Thyroid gland (tissue), 4 donors: Measurements from ENCODE around the gene ANKRD34A. TPM values are rescaled to one million over a fixed set of nuclear protein-coding genes. Genes with fewer than 3 reads are reported as not detected.
A peak's percentile ranks its signal among the peaks of the same experiment; 100 is the strongest.
"Not testable (repeated sequence)": the region's sequence is repeated elsewhere in the genome, so short reads cannot be mapped to it uniquely, and the experiment has no call there.

Source experiments
- DNase-seq, 2 donors: peaks; one replicate each; pipeline ENCODE4 v3.0.0-alpha.2; 2019
- H3K27ac ChIP-seq, 3 donors: fragments of 200-600 bp; sonication (generic); 1 replicate in 2 of 3; 2 replicates in 1 of 3; pipeline ENCODE4 v1.5.1; 2016 to 2019; ENCODE audit warnings: mild to moderate bottlenecking in 1 of 3, moderate library complexity in 1 of 3
- H3K27me3 ChIP-seq: fragments of 200-600 bp; sonication (generic); one replicate; pipeline ENCODE4 v1.5.1; 2019
- H3K36me3 ChIP-seq, 2 donors: fragments of 200-600 bp; sonication (generic); one replicate each; pipeline ENCODE4 v1.5.1; 2016 to 2019
- H3K4me1 ChIP-seq, 2 donors: fragments of 200-600 bp; sonication (generic); one replicate each; pipeline ENCODE4 v1.5.1; 2017 to 2019
- H3K4me3 ChIP-seq, 3 donors: fragments of 200-600 bp; sonication (generic); replicated peaks in 1 of 3; 1 replicate in 2 of 3; 2 replicates in 1 of 3; pipeline ENCODE4 v1.5.1; 2016; ENCODE audit warnings: mild to moderate bottlenecking in 1 of 3
- H3K9me3 ChIP-seq: fragments of 200-600 bp; sonication (generic); one replicate; pipeline ENCODE4 v1.5.1; 2017
- CTCF ChIP-seq, 6 experiments: fragments of 200-600 bp in 3 of 6; fragments of 450-650 bp in 3 of 6; sonication (generic) in 3 of 6; IDR thresholded peaks; one replicate each; pipeline ENCODE4 v1.5.1; 2016 to 2019; ENCODE audit warnings: antibody characterized with exemption in 6 of 6, mild to moderate bottlenecking in 2 of 6, inconsistent platforms in 1 of 6, moderate library complexity in 1 of 6
- POLR2A ChIP-seq, 2 donors: fragments of 450-650 bp; IDR thresholded peaks; one replicate each; pipeline ENCODE4 v1.6.1; 2017; ENCODE audit warnings: antibody characterized with exemption in 2 of 2, mild to moderate bottlenecking in 2 of 2, moderate library complexity in 1 of 2
- WGBS, 2 donors: methylation state at CpG; one replicate each; pipeline ENCODE4 v1.1.5; 2017; 5-methylcytosine and 5-hydroxymethylcytosine counted together
- intact Hi-C: fragments of 100-400 bp; cut with DNase I; formaldehyde crosslinking; loops from one replicate; pipeline ENCODE4 v1.15.1; 2023
- total RNA-seq, 4 donors: library from RNA; depleted of rRNA; stranded (reverse); fragments of >200 nt; gene quantifications; one replicate each; pipeline ENCODE4 v1.2.3, GENCODE V29; 2016

Gene ANKRD34A
- total RNA-seq, 4 donors from 2014 or later, result 0.13 to 2.0 (median 0.97) TPM

DNA sequence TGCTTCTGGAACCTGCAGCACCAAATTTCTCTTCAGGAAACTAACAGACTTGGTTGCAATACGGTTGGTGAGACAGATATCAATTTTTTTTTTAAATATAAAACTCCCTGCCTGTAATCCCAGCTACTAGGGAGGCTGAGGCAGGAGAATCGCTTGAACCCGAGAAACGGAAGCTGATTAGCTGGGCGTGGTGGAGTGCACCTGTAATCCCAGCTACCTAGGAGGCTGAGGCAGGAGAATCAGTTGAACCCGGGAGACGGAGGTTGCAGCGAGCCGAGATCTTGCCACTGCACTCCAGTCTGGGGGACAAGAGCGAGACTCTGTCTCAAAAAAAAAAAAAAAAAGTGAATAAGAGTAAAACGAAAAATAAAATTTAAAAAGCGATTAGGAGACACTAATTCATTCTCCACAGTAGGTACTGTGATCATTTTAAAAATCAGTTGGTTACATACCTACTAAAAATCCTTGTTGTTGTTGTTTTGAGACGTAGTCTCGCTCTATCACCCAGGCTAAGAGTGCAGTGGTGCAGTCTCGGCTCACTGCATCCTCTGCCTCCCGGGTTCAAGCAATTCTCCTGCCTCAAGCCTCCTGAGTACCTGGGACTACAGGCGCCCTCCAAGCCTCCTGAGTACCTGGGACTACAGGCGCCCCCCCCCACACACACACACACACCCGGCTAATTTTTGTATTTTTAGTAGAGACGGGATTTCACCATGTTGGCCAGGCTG, 36.3 kb downstream of the ANKRD34A start:
- H3K27me3 ChIP-seq, result no peaks in the 10 kb centered on the region
- H3K36me3 ChIP-seq, result peaks cover 0 to 8% of the 10 kb centered on the region in 2 donors
- peaks cover 5 to 16% of the 10 kb centered on the region in 2 donors for H3K4me1 ChIP-seq
- TF ChIP-seq CTCF (IDR thresholded peaks at IDR 0.05), result no peak
- H3K27ac ChIP-seq, result peak overlapping the region; percentile 93 to 96 (median 94)
- H3K4me3 ChIP-seq, result peak overlapping the region; percentile 32 to 82 (median 40)
- DNase-seq, result peak; percentile 20 to 22
- 50% methylated on average over 20 of the region's 20 CpGs for WGBS, 2 donors
- H3K9me3 ChIP-seq, result no peaks in the 10 kb centered on the region
- intact Hi-C loops, result no loop called here

GRCh38 chr1:145927063-145927886, 37.1 kb downstream of the ANKRD34A start, which contains the start of gene RBM8A:
RBM8A (minus strand) TSS chr1:145927484; CDS start chr1:145927426, 58 bp downstream.
- H3K4me1 ChIP-seq, result peaks cover 5 to 16% of the 10 kb centered on the region in 2 donors
- peak within 1 kb of the TSS; percentile 32 to 82 (median 40) for H3K4me3 ChIP-seq
- intact Hi-C loops, result no loop called here
- no peaks in the 10 kb centered on the region for H3K9me3 ChIP-seq
- WGBS, 2 donors, result 0% methylated on average over 41 of the region's 41 CpGs
- peaks cover 0 to 8% of the 10 kb centered on the region in 2 donors for H3K36me3 ChIP-seq
- DNase-seq, result peak; percentile 96
- no peaks in the 10 kb centered on the region for H3K27me3 ChIP-seq
- TF ChIP-seq POLR2A (IDR thresholded peaks at IDR 0.05) (peak; percentile 91 to 99), CTCF (IDR thresholded peaks at IDR 0.05) (peak; percentile 17 to 74 (median 48))
- H3K27ac ChIP-seq, result peak within 1 kb of the TSS; percentile 93 to 96 (median 94)

- Histone ChIP-seq H3K27me3 (no peaks in the 10 kb centered on the region), H3K4me3 (peak overlapping the region; percentile 32 to 82 (median 40)), H3K9me3 (no peaks in the 10 kb centered on the region), H3K4me1 (peaks cover 5 to 16% of the 10 kb centered on the region in 2 donors), H3K27ac (peak overlapping the region; percentile 93 to 96 (median 94)), H3K36me3 (peaks cover 0 to 8% of the 10 kb centered on the region in 2 donors)
- TF ChIP-seq CTCF (IDR thresholded peaks at IDR 0.05), result no peak
- no peak for TF ChIP-seq POLR2A (IDR thresholded peaks at IDR 0.05)
- intact Hi-C loops, result no loop called here
- no peak for DNase-seq
- WGBS, 2 donors, result 6 to 7% methylated on average over 19 of the region's 19 CpGs
Measured at GRCh38 chr1:145926686-145927062, 37.7 kb downstream of the ANKRD34A start.

GRCh38 chr1:145922266-145922665, 42.1 kb downstream of the ANKRD34A start:
- H3K9me3 ChIP-seq, result no peaks in the 10 kb centered on the region
- no peak overlapping the region for H3K27ac ChIP-seq
- TF ChIP-seq CTCF (IDR thresholded peaks at IDR 0.05), result no peak
- TF ChIP-seq POLR2A (IDR thresholded peaks at IDR 0.05), result no peak
- H3K27me3 ChIP-seq, result no peaks in the 10 kb centered on the region
- no peak overlapping the region for H3K4me3 ChIP-seq
- intact Hi-C loops, result no loop called here
- DNase-seq, result no peak
- peaks cover 0 to 8% of the 10 kb centered on the region in 2 donors for H3K36me3 ChIP-seq
- H3K4me1 ChIP-seq, result peaks cover 13 to 23% of the 10 kb centered on the region in 2 donors
- WGBS, 2 donors, result 86 to 89% methylated on average over 2 of the region's 2 CpGs

- 91 to 94% methylated on average over 2 to 4 of the region's 4 CpGs for WGBS, 2 donors
- H3K27me3 ChIP-seq, intact Hi-C loops, DNase-seq, H3K9me3 ChIP-seq, H3K4me3 ChIP-seq, H3K27ac ChIP-seq: not testable (repeated sequence)
- peaks cover 17 to 19% of the 10 kb centered on the region in 2 donors for H3K4me1 ChIP-seq
- H3K36me3 ChIP-seq, result peaks cover 0 to 11% of the 10 kb centered on the region in 2 donors
Measured at GRCh38 chr1:145920297-145920696, 44.1 kb downstream of the ANKRD34A start.
